Neural progenitor cell (in vitro differentiated cells): ENCODE measurements around the gene TMEM59. TPM values are rescaled to one million over a fixed set of nuclear protein-coding genes. Genes with fewer than 3 reads are reported as not detected.
A peak's percentile ranks its signal among the peaks of the same experiment; 100 is the strongest.

ENCODE experiments used
- DNase-seq: peaks from one replicate; pipeline ENCODE4 v3.0.0-alpha.2; 2016; ENCODE audit warnings: low spot score
- H2AFZ ChIP-seq: fragments of 200-600 bp; sonication (generic); replicated peaks from 2 replicates; pipeline ENCODE4 v1.6.1; 2016; ENCODE audit warnings: antibody characterized with exemption
- H3F3A ChIP-seq: fragments of 200-600 bp; sonication (generic); 2 replicates; pipeline ENCODE4 v1.6.1; 2016; ENCODE audit warnings: antibody characterized with exemption, low read depth
- H3K27ac ChIP-seq: fragments of 200-600 bp; sonication (generic); 2 replicates; pipeline ENCODE4 v1.5.1; 2016; ENCODE audit warnings: mild to moderate bottlenecking
- H3K27me3 ChIP-seq: fragments of 200-600 bp; sonication (generic); 2 replicates; pipeline ENCODE4 v1.6.1; 2016; ENCODE audit warnings: mild to moderate bottlenecking, moderate library complexity
- H3K36me3 ChIP-seq: fragments of 200-600 bp; sonication (generic); 2 replicates; pipeline ENCODE4 v1.5.1; 2016
- H3K4me1 ChIP-seq: fragments of 200-600 bp; sonication (generic); 2 replicates; pipeline ENCODE4 v1.6.1; 2016; ENCODE audit warnings: mixed run types
- H3K4me2 ChIP-seq: fragments of 200-600 bp; sonication (generic); 2 replicates; pipeline ENCODE4 v1.6.1; 2016
- H3K4me3 ChIP-seq: fragments of 200-600 bp; sonication (generic); 2 replicates; pipeline ENCODE4 v1.5.1; 2016
- H3K79me2 ChIP-seq: fragments of 200-600 bp; sonication (generic); 2 replicates; pipeline ENCODE4 v1.6.1; 2016; ENCODE audit warnings: low read depth
- H3K9ac ChIP-seq: fragments of 200-600 bp; sonication (generic); 2 replicates; pipeline ENCODE4 v1.6.1; 2016
- H3K9me3 ChIP-seq: fragments of 200-600 bp; sonication (generic); 2 replicates; pipeline ENCODE4 v1.5.1; 2016; ENCODE audit warnings: low read depth
- H4K20me1 ChIP-seq: fragments of 200-600 bp; sonication (generic); 2 replicates; pipeline ENCODE4 v1.6.1; 2016; ENCODE audit warnings: low read depth
- H3K27ac Mint-ChIP-seq: 3 replicates; pipeline ENCODE4 v1.8.0; 2021; ENCODE audit warnings: mixed read lengths
- H3K27me3 Mint-ChIP-seq: 2 replicates; pipeline ENCODE4 v1.8.0; 2022; ENCODE audit warnings: low read depth, mild to moderate bottlenecking, inconsistent platforms, moderate library complexity, mixed read lengths; ENCODE audit not compliant: insufficient read depth
- H3K36me3 Mint-ChIP-seq: 3 replicates; pipeline ENCODE4 v1.8.0; 2021; ENCODE audit warnings: mixed read lengths
- H3K4me1 Mint-ChIP-seq: 3 replicates; pipeline ENCODE4 v1.8.0; 2021; ENCODE audit warnings: mixed read lengths
- H3K4me3 Mint-ChIP-seq: 3 replicates; pipeline ENCODE4 v1.8.0; 2021; ENCODE audit warnings: mild to moderate bottlenecking, moderate library complexity, mixed read lengths
- H3K9me3 Mint-ChIP-seq: 3 replicates; pipeline ENCODE4 v1.8.0; 2020; ENCODE audit warnings: mixed read lengths
- CTCF ChIP-seq: fragments of 200-600 bp; sonication (generic); IDR thresholded peaks from 2 replicates; pipeline ENCODE4 v1.5.1; 2017; ENCODE audit warnings: antibody characterized with exemption, mild to moderate bottlenecking
- EZH2 ChIP-seq: fragments of 200-600 bp; sonication (generic); IDR thresholded peaks from 2 replicates; pipeline ENCODE4 v1.6.1; 2017; ENCODE audit warnings: antibody characterized with exemption, mild to moderate bottlenecking, moderate library complexity
- EZH2phosphoT487 ChIP-seq: fragments of 200-600 bp; sonication (generic); IDR thresholded peaks from 2 replicates; pipeline ENCODE4 v1.6.1; 2017; ENCODE audit warnings: antibody characterized with exemption
- total RNA-seq: library from RNA; depleted of rRNA; stranded (reverse); fragments of >200 nt; gene quantifications from 2 replicates; pipeline ENCODE4 v1.2.3, GENCODE V29; 2015; ENCODE audit warnings: low replicate concordance

The TMEM59 gene
- total RNA-seq, 1 donor from 2014 or later: 139 TPM

DNA sequence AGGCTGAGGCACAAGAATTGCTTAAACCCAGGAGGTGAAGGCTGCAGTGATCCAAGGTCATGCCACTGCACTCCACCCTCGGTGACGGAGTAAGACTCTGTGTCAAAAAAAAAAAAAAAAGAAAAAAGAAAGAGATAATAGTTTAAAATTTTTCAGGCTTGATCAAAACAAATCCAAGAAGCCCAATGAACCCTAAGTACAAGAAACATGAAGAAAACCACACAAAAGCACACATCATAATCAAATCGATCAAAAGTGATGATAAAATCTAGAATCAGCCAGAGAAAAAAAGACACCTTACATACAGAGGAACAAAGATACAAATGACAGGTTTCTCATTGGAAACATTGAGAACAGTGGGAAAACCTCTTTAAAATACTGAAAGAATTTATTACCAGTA lies 66.5 kb downstream of the TMEM59 start:
- Mint-ChIP-seq H3K36me3 (no peaks in the 10 kb centered on the region), H3K27me3 (peaks cover 3% of the 10 kb centered on the region), H3K4me3 (no peak overlapping the region), H3K27ac (no peak overlapping the region), H3K4me1 (peaks cover 14% of the 10 kb centered on the region), H3K9me3 (no peaks in the 10 kb centered on the region)
- no peaks in the 10 kb centered on the region for H3K79me2 ChIP-seq
- no peaks in the 10 kb centered on the region for H3F3A ChIP-seq
- no peaks in the 10 kb centered on the region for H3K27me3 ChIP-seq
- H2AFZ ChIP-seq: no peak overlapping the region
- no peak overlapping the region for H3K4me2 ChIP-seq
- no peak overlapping the region for H3K27ac ChIP-seq
- H3K9me3 ChIP-seq: no peaks in the 10 kb centered on the region
- TF ChIP-seq EZH2phosphoT487 (no peak), CTCF (no peak), EZH2 (no peak)
- H3K9ac ChIP-seq: no peak overlapping the region
- no peak overlapping the region for H3K4me3 ChIP-seq
- no peaks in the 10 kb centered on the region for H4K20me1 ChIP-seq
- H3K4me1 ChIP-seq: peaks cover 13% of the 10 kb centered on the region
- no peak for DNase-seq
- H3K36me3 ChIP-seq: no peaks in the 10 kb centered on the region

- Histone ChIP-seq H4K20me1 (no peaks in the 10 kb centered on the region), H3K4me1 (peaks cover 13% of the 10 kb centered on the region), H3K27ac (no peak overlapping the region), H3K9me3 (no peaks in the 10 kb centered on the region), H2AFZ (no peak overlapping the region), H3K4me3 (no peak overlapping the region), H3K27me3 (no peaks in the 10 kb centered on the region), H3K9ac (no peak overlapping the region), H3K4me2 (no peak overlapping the region), H3K36me3 (no peaks in the 10 kb centered on the region), H3F3A (no peaks in the 10 kb centered on the region), H3K79me2 (no peaks in the 10 kb centered on the region)
- peaks cover 18% of the 10 kb centered on the region for H3K4me1 Mint-ChIP-seq
- H3K9me3 Mint-ChIP-seq: no peaks in the 10 kb centered on the region
- no peak overlapping the region for H3K4me3 Mint-ChIP-seq
- H3K27ac Mint-ChIP-seq: no peak overlapping the region
- no peak for TF ChIP-seq EZH2
- no peak for DNase-seq
- H3K36me3 Mint-ChIP-seq: no peaks in the 10 kb centered on the region
- no peaks in the 10 kb centered on the region for H3K27me3 Mint-ChIP-seq
Measured at GRCh38 chr1:53984726-53985125, 68.3 kb downstream of the TMEM59 start.

DNA sequence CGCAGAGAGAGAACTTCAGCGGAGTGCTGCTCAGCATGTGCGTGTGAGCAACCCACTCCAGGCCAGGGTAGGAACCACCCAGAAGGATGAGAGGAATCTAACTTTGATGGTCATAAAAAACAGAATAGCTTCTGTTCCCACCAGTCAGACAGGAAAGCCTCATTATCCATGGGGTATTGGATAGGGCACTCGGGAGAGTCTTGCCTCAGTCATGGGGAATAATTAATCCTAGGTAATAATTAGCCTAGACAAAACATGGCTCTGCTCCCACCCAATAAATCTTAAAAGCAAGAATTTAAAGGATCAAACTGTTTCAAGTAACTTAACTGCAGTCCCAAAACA lies 70.3 kb downstream of the TMEM59 start:
- Histone ChIP-seq H3K4me1 (peaks cover 13% of the 10 kb centered on the region), H3K9ac (no peak overlapping the region), H3K4me3 (peak overlapping the region; percentile 23), H3K79me2 (no peaks in the 10 kb centered on the region), H3K9me3 (no peaks in the 10 kb centered on the region), H3K36me3 (no peaks in the 10 kb centered on the region), H3F3A (no peaks in the 10 kb centered on the region), H3K27ac (no peak overlapping the region), H3K4me2 (peak overlapping the region; percentile 69), H3K27me3 (no peaks in the 10 kb centered on the region), H2AFZ (peak overlapping the region; percentile 77), H4K20me1 (no peaks in the 10 kb centered on the region)
- Mint-ChIP-seq H3K27me3 (no peaks in the 10 kb centered on the region), H3K4me3 (peak overlapping the region; percentile 79), H3K9me3 (no peaks in the 10 kb centered on the region), H3K27ac (peak overlapping the region; percentile 78), H3K4me1 (peaks cover 24% of the 10 kb centered on the region), H3K36me3 (no peaks in the 10 kb centered on the region)
- no peak for DNase-seq
- TF ChIP-seq EZH2: no peak
- TF ChIP-seq CTCF: no peak
- no peak for TF ChIP-seq EZH2phosphoT487

DNA sequence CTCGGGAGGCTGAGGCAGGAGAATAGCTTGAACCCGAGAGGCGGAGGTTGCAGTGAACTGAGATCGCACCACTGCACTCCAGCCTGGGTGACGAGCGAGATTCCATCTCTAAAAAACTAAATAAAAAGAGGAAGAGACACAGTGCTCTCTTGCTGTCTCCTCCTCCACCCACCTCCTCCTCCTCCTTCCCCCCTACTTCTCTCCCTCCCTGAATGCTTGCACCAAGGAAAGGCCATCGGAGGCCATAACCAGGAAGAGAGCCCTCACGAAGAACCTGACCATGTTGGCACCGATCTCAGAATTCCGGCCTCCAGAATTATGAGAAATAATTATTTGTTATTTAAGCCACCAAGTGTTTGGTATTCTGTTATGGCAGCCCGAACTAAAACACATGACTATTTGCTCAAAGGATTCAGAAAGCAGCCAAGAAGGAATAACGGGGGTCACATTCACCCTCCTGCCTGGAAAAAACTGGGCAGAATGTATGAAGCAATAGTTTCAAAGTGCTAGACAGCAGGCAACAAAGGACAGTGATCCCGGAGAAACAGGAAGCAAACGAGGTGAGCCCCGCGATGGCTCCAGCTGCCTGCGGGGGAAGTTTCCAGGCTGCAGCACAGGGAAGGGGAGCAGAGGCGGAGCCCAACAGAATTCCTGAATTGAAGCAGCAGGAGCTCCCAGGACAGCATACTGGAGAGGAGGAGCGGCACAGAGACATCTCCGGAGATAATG lies 70.8 kb downstream of the TMEM59 start:
- Mint-ChIP-seq H3K4me1 (peaks cover 24% of the 10 kb centered on the region), H3K27me3 (no peaks in the 10 kb centered on the region), H3K4me3 (peak overlapping the region; percentile 79), H3K9me3 (no peaks in the 10 kb centered on the region), H3K27ac (peak overlapping the region; percentile 78), H3K36me3 (no peaks in the 10 kb centered on the region)
- no peak overlapping the region for H3K27ac ChIP-seq
- H3K79me2 ChIP-seq: no peaks in the 10 kb centered on the region
- peak overlapping the region; percentile 69 for H3K4me2 ChIP-seq
- TF ChIP-seq CTCF (no peak), EZH2 (no peak), EZH2phosphoT487 (no peak)
- H3K9ac ChIP-seq: no peak overlapping the region
- peak overlapping the region; percentile 77 for H2AFZ ChIP-seq
- peaks cover 13% of the 10 kb centered on the region for H3K4me1 ChIP-seq
- H4K20me1 ChIP-seq: no peaks in the 10 kb centered on the region
- peak; percentile 76 for DNase-seq
- no peaks in the 10 kb centered on the region for H3K36me3 ChIP-seq
- H3K27me3 ChIP-seq: no peaks in the 10 kb centered on the region
- no peaks in the 10 kb centered on the region for H3K9me3 ChIP-seq
- no peaks in the 10 kb centered on the region for H3F3A ChIP-seq
- H3K4me3 ChIP-seq: peak overlapping the region; percentile 23
